Measurements from ENCODE around the gene MICALL2. TPM values are rescaled to one million over a fixed set of nuclear protein-coding genes. Genes with fewer than 3 reads are reported as not detected.

The MICALL2 gene
- total RNA-seq, 1 experiment from 2014 or later, result not detected

GRCh38 chr7:1394371-1394770 is 64.9 kb downstream of the MICALL2 start:
- Histone ChIP-seq H3K9ac (ENCODE audit: low read length) (no peak overlapping the region), H3K4me3 (ENCODE audit: low read length) (no peak overlapping the region), H3K27me3 (ENCODE audit: low read length) (peaks cover 6% of the 10 kb centered on the region; the same call in 1 of the 2 replicates), H4K20me1 (ENCODE audit: insufficient read depth, low read depth, low read length) (no peaks in the 10 kb centered on the region), H2AFZ (ENCODE audit: low read length) (no peak overlapping the region), H3K79me2 (ENCODE audit: low read length) (no peaks in the 10 kb centered on the region), H3K4me1 (ENCODE audit: low read length) (no peaks in the 10 kb centered on the region), H3K36me3 (ENCODE audit: insufficient read depth, low read length) (no peaks in the 10 kb centered on the region), H3K9me3 (ENCODE audit: low read length) (peaks cover 5% of the 10 kb centered on the region), H3K4me2 (ENCODE audit: low read depth, low read length, poor library complexity, severe bottlenecking) (no peak overlapping the region), H3K27ac (ENCODE audit: low read length) (no peak overlapping the region), H3K9me2 (replicated peaks; ENCODE audit: insufficient read depth, low read length) (no peaks in the 10 kb centered on the region)
- DNase-seq, result no peak

- DNase-seq, result no peak
- no peak overlapping the region for H2AFZ ChIP-seq (ENCODE audit: low read length)
- H3K9me3 ChIP-seq (ENCODE audit: low read length), result peaks cover 5% of the 10 kb centered on the region
- H3K9ac ChIP-seq (ENCODE audit: low read length), result no peak overlapping the region
- H3K36me3 ChIP-seq (ENCODE audit: insufficient read depth, low read length), result no peaks in the 10 kb centered on the region
- H3K4me1 ChIP-seq (ENCODE audit: low read length), result no peaks in the 10 kb centered on the region
- no peak overlapping the region for H3K4me3 ChIP-seq (ENCODE audit: low read length)
- H3K4me2 ChIP-seq (ENCODE audit: low read depth, low read length, poor library complexity, severe bottlenecking), result no peak overlapping the region
- H4K20me1 ChIP-seq (ENCODE audit: insufficient read depth, low read depth, low read length), result no peaks in the 10 kb centered on the region
- H3K79me2 ChIP-seq (ENCODE audit: low read length), result no peaks in the 10 kb centered on the region
- no peaks in the 10 kb centered on the region for H3K9me2 ChIP-seq (replicated peaks; ENCODE audit: insufficient read depth, low read length)
- H3K27ac ChIP-seq (ENCODE audit: low read length), result no peak overlapping the region
- H3K27me3 ChIP-seq (ENCODE audit: low read length), result peaks cover 6% of the 10 kb centered on the region; the same call in 1 of the 2 replicates
These were observed 65.8 kb downstream of the MICALL2 start for GRCh38 chr7:1393421-1393820.

- H3K27me3 ChIP-seq (ENCODE audit: low read length), result peaks cover 6% of the 10 kb centered on the region; the same call in 1 of the 2 replicates
- H3K9ac ChIP-seq (ENCODE audit: low read length), result no peak overlapping the region
- no peaks in the 10 kb centered on the region for H3K36me3 ChIP-seq (ENCODE audit: insufficient read depth, low read length)
- no peak overlapping the region for H3K4me3 ChIP-seq (ENCODE audit: low read length)
- H2AFZ ChIP-seq (ENCODE audit: low read length), result no peak overlapping the region
- no peaks in the 10 kb centered on the region for H4K20me1 ChIP-seq (ENCODE audit: insufficient read depth, low read depth, low read length)
- H3K4me2 ChIP-seq (ENCODE audit: low read depth, low read length, poor library complexity, severe bottlenecking), result no peak overlapping the region
- peaks cover 5% of the 10 kb centered on the region for H3K9me3 ChIP-seq (ENCODE audit: low read length)
- no peaks in the 10 kb centered on the region for H3K4me1 ChIP-seq (ENCODE audit: low read length)
- no peaks in the 10 kb centered on the region for H3K9me2 ChIP-seq (replicated peaks; ENCODE audit: insufficient read depth, low read length)
- DNase-seq, result no peak
- H3K79me2 ChIP-seq (ENCODE audit: low read length), result no peaks in the 10 kb centered on the region
- no peak overlapping the region for H3K27ac ChIP-seq (ENCODE audit: low read length)
These were observed 66.7 kb downstream of the MICALL2 start for GRCh38 chr7:1392556-1392955.

GRCh38 chr7:1391449-1391848 is 67.8 kb downstream of the MICALL2 start:
- peaks cover 5% of the 10 kb centered on the region for H3K9me3 ChIP-seq (ENCODE audit: low read length)
- H3K4me1 ChIP-seq (ENCODE audit: low read length), result no peaks in the 10 kb centered on the region
- no peaks in the 10 kb centered on the region for H3K79me2 ChIP-seq (ENCODE audit: low read length)
- H2AFZ ChIP-seq (ENCODE audit: low read length), result no peak overlapping the region
- H3K4me3 ChIP-seq (ENCODE audit: low read length), result no peak overlapping the region
- H3K9ac ChIP-seq (ENCODE audit: low read length), result no peak overlapping the region
- H3K27me3 ChIP-seq (ENCODE audit: low read length), result peaks cover 6% of the 10 kb centered on the region; the same call in 1 of the 2 replicates
- no peaks in the 10 kb centered on the region for H4K20me1 ChIP-seq (ENCODE audit: insufficient read depth, low read depth, low read length)
- H3K27ac ChIP-seq (ENCODE audit: low read length), result no peak overlapping the region
- no peaks in the 10 kb centered on the region for H3K36me3 ChIP-seq (ENCODE audit: insufficient read depth, low read length)
- H3K9me2 ChIP-seq (replicated peaks; ENCODE audit: insufficient read depth, low read length), result no peaks in the 10 kb centered on the region
- no peak overlapping the region for H3K4me2 ChIP-seq (ENCODE audit: low read depth, low read length, poor library complexity, severe bottlenecking)
- no peak for DNase-seq

- no peaks in the 10 kb centered on the region for H3K36me3 ChIP-seq (ENCODE audit: insufficient read depth, low read length)
- no peak for DNase-seq
These were observed 70.5 kb downstream of the MICALL2 start for GRCh38 chr7:1388703-1389335.

GRCh38 chr7:1388021-1388702 is 71.1 kb downstream of the MICALL2 start:
- Histone ChIP-seq H3K27me3 (ENCODE audit: low read length) (peaks cover 6% of the 10 kb centered on the region; the same call in 1 of the 2 replicates), H2AFZ (ENCODE audit: low read length) (no peak overlapping the region), H3K9ac (ENCODE audit: low read length) (no peak overlapping the region), H3K9me2 (replicated peaks; ENCODE audit: insufficient read depth, low read length) (no peaks in the 10 kb centered on the region), H3K27ac (ENCODE audit: low read length) (no peak overlapping the region), H4K20me1 (ENCODE audit: insufficient read depth, low read depth, low read length) (no peaks in the 10 kb centered on the region), H3K79me2 (ENCODE audit: low read length) (no peaks in the 10 kb centered on the region), H3K9me3 (ENCODE audit: low read length) (peaks cover 5% of the 10 kb centered on the region), H3K4me3 (ENCODE audit: low read length) (no peak overlapping the region), H3K4me1 (ENCODE audit: low read length) (no peaks in the 10 kb centered on the region), H3K36me3 (ENCODE audit: insufficient read depth, low read length) (no peaks in the 10 kb centered on the region), H3K4me2 (ENCODE audit: low read depth, low read length, poor library complexity, severe bottlenecking) (no peak overlapping the region)
- DNase-seq, result no peak

More at GRCh38 chr7:1388703-1389335, 70.5 kb downstream of the MICALL2 start:
- no peak overlapping the region for H3K4me3 ChIP-seq (ENCODE audit: low read length)
- H4K20me1 ChIP-seq (ENCODE audit: insufficient read depth, low read depth, low read length), result no peaks in the 10 kb centered on the region
- H3K79me2 ChIP-seq (ENCODE audit: low read length), result no peaks in the 10 kb centered on the region
- peaks cover 6% of the 10 kb centered on the region; the same call in 1 of the 2 replicates for H3K27me3 ChIP-seq (ENCODE audit: low read length)
- no peak overlapping the region for H3K27ac ChIP-seq (ENCODE audit: low read length)
- H3K4me1 ChIP-seq (ENCODE audit: low read length), result no peaks in the 10 kb centered on the region
- H3K4me2 ChIP-seq (ENCODE audit: low read depth, low read length, poor library complexity, severe bottlenecking), result no peak overlapping the region
- H2AFZ ChIP-seq (ENCODE audit: low read length), result no peak overlapping the region
- H3K9me2 ChIP-seq (replicated peaks; ENCODE audit: insufficient read depth, low read length), result no peaks in the 10 kb centered on the region
- H3K9me3 ChIP-seq (ENCODE audit: low read length), result peaks cover 5% of the 10 kb centered on the region
- no peak overlapping the region for H3K9ac ChIP-seq (ENCODE audit: low read length)

- no peak overlapping the region for H3K4me2 ChIP-seq (ENCODE audit: low read depth, low read length, poor library complexity, severe bottlenecking)
- H3K9ac ChIP-seq (ENCODE audit: low read length), result no peak overlapping the region
- H4K20me1 ChIP-seq (ENCODE audit: insufficient read depth, low read depth, low read length), result no peaks in the 10 kb centered on the region
- H3K27ac ChIP-seq (ENCODE audit: low read length), result no peak overlapping the region
- H3K4me1 ChIP-seq (ENCODE audit: low read length), result no peaks in the 10 kb centered on the region
- no peaks in the 10 kb centered on the region for H3K79me2 ChIP-seq (ENCODE audit: low read length)
- H2AFZ ChIP-seq (ENCODE audit: low read length), result no peak overlapping the region
- no peak overlapping the region for H3K4me3 ChIP-seq (ENCODE audit: low read length)
- H3K27me3 ChIP-seq (ENCODE audit: low read length), result peaks cover 6% of the 10 kb centered on the region; the same call in 1 of the 2 replicates
- H3K9me3 ChIP-seq (ENCODE audit: low read length), result peaks cover 5% of the 10 kb centered on the region
- no peaks in the 10 kb centered on the region for H3K36me3 ChIP-seq (ENCODE audit: insufficient read depth, low read length)
- no peaks in the 10 kb centered on the region for H3K9me2 ChIP-seq (replicated peaks; ENCODE audit: insufficient read depth, low read length)
- DNase-seq, result no peak
These were observed 72.0 kb downstream of the MICALL2 start for GRCh38 chr7:1387261-1387660.

- Histone ChIP-seq H3K9ac (ENCODE audit: low read length) (no peak overlapping the region), H2AFZ (ENCODE audit: low read length) (no peak overlapping the region), H3K27ac (ENCODE audit: low read length) (no peak overlapping the region), H3K27me3 (ENCODE audit: low read length) (peaks cover 6% of the 10 kb centered on the region; the same call in 1 of the 2 replicates), H3K4me3 (ENCODE audit: low read length) (no peak overlapping the region), H3K4me1 (ENCODE audit: low read length) (no peaks in the 10 kb centered on the region), H3K9me2 (replicated peaks; ENCODE audit: insufficient read depth, low read length) (no peaks in the 10 kb centered on the region), H4K20me1 (ENCODE audit: insufficient read depth, low read depth, low read length) (no peaks in the 10 kb centered on the region), H3K4me2 (ENCODE audit: low read depth, low read length, poor library complexity, severe bottlenecking) (no peak overlapping the region), H3K9me3 (ENCODE audit: low read length) (peaks cover 5% of the 10 kb centered on the region), H3K79me2 (ENCODE audit: low read length) (no peaks in the 10 kb centered on the region), H3K36me3 (ENCODE audit: insufficient read depth, low read length) (no peaks in the 10 kb centered on the region)
- no peak for DNase-seq
These were observed 72.5 kb downstream of the MICALL2 start for GRCh38 chr7:1386623-1387220.

All from Karpas-422 (cell line).